ENCODE data around the gene CDA.
"Not testable (repeated sequence)": the region's sequence is repeated elsewhere in the genome, so short reads cannot be mapped to it uniquely, and the experiment has no call there.

CDA gene

GRCh38 chr1:20586953-20587660 is 1.8 kb upstream of the CDA start:
- DNase-seq (ENCODE audit: low read depth in 2 of 3, low spot score in 1 of 3), result no peak

DNA sequence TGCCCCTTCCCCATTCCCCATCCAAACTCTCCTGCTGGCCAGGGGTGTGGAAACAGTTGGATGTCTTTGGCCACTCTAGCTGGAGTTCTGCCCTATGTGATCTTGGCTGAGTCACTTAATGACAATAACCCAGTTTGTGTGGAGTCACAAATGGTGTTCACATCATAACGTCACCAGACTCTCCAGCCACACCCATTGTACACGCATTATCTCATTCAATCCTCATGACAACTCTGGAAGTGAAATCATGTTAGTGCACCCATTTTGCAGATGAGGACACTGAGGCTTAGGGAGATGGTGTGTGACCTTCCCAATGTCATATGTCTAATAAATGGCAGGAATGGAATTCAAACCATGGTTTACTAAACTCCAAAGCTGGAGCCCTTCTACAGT is 1.2 kb upstream of the CDA start:
- no peak for DNase-seq (ENCODE audit: low read depth in 2 of 3, low spot score in 1 of 3)

GRCh38 chr1:20589331-20590278 is 708 bp downstream of the CDA start:
- DNase-seq (ENCODE audit: low read depth in 2 of 3, low spot score in 1 of 3), result no peak

DNA sequence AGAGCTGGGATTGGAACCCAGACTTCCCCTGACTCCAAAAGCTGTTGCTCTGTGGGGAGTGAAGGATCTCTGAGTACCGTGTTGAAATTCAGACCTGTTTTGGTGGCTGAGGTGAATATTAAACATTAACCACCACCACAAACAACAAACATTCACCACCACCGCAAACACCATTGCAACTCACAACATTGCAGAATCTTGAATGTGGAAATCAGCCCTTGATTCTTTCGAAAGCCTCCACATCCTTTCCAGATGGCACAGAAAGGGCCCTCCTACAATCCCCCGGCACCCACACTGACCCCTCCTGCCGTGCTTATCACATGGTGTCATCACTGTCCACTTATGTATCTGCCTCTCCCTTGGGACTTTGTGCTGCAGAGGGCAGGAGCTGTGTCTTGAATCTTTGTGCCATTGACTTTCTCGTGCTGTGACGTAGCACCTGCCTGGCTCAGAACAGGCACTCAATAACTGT is 1.4 kb downstream of the CDA start:
- DNase-seq (ENCODE audit: low read depth in 2 of 3, low spot score in 1 of 3), result no peak

- DNase-seq (ENCODE audit: low read depth in 2 of 3, low spot score in 1 of 3), result no peak
Measured at GRCh38 chr1:20593756-20594155, 4.9 kb downstream of the CDA start.

DNA sequence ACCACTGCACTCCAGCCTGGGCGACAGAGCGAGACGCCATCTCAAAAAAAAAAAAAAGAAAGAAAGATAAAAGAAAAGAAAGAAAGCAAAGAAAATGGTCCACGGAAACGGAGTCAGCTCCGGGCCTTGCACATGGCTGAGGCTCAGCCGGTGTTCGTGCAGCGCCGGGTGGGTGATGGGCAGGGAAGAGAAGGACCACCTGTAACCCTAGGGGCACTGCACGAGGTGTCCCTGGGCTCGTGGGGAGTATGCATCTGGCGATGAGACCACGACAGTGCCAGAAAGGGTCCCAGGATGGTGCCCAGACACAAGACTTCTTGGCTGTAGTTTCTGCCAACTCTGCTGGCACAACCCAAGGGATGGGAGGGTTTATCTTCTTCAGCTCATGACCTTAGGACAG is 5.8 kb downstream of the CDA start:
- no peak for DNase-seq (ENCODE audit: low read depth in 2 of 3, low spot score in 1 of 3)

- DNase-seq (ENCODE audit: low read depth in 2 of 3, low spot score in 1 of 3), result no peak
Measured at GRCh38 chr1:20596106-20596505, 7.2 kb downstream of the CDA start.

GRCh38 chr1:20597650-20598049 is 8.8 kb downstream of the CDA start:
- DNase-seq (ENCODE audit: low read depth in 2 of 3, low spot score in 1 of 3), result no peak

- DNase-seq (ENCODE audit: low read depth in 2 of 3, low spot score in 1 of 3), result no peak
Measured at GRCh38 chr1:20600156-20600555, 11.3 kb downstream of the CDA start.

DNA sequence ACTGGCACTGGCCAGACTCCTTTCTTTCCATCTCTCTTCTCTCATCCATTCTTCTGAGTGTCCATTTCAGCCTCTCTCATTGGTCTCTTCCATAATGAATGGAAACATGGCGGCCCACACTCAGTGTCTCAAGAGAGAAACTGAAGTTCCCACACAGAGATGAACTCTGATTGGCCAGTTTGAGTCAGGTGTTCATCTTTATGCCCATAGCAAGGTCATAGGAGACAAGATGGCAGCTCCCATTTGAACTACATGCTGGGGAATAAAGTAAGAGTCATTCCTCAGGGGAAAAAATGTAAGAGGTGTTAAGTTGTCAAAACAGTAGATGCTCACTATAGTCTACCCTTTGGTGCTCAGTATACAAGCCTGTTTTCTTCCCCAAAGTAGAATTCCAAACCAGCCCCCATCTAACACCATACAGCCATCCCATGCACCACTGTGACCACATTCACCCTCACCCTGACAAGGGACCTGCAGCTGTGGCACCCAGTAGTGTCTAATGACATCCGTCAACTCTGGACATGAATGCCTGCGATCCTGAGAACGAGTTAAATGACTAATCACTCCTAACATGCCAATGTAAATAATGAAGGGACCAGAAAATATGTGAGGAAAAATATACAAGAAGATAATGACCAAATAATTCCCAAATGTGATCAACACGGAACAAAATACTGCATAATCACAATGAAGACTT is 12.4 kb downstream of the CDA start:
- DNase-seq (ENCODE audit: low read depth in 2 of 3, low spot score in 1 of 3), result no peak

GRCh38 chr1:20602851-20603450 is 14.1 kb downstream of the CDA start:
- DNase-seq (ENCODE audit: low read depth in 2 of 3, low spot score in 1 of 3), result no peak

DNA sequence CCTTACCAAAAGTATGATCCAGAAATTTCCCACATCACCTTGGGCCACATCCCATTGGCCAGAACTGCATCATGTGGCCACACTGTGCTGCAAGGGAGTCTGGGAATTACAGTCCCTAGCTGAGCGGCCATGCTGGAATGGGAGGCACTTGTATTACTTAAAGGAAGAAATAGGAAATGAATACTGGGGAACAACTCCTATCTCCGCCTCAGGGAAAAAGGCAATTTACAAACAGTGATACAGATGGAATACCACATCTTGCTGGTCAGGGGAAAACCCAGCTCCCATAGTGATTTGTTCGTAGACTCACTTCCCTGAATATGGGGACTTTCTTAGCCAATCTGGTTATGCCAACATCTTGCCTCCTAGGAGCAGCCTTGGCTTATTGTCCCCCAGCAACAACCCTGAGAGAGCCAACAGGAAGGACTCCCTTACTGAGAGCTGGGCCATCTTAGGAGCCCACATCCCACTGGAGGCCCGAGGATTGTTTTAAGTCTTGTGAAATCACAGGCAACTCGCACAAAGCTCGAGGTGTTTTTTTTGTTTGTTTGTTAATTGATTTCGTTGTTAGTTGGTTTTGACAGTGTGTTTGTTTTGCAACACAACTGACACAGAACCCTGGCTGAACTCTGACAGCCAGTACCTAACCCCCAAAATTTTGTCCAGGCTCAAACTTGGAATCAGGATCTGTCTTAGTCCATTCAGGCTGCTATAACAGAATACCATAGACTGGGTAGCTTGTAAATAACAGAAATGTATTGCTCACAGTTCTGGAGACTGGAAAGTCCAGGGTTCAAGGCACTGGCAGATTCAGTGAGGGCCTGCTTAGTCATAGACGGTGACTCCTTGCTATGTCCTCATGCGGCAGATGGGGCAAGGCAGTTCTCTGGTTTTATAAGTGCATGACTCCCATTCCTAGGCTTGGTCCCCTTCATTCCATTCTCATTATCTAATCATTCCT is 14.9 kb downstream of the CDA start:
- DNase-seq (ENCODE audit: low read depth in 2 of 3, low spot score in 1 of 3), result no peak

- DNase-seq (ENCODE audit: low read depth in 2 of 3, low spot score in 1 of 3), result no peak
Measured at GRCh38 chr1:20604678-20605077, 15.8 kb downstream of the CDA start.

- DNase-seq (ENCODE audit: low read depth in 2 of 3, low spot score in 1 of 3), result not testable (repeated sequence)
Measured at GRCh38 chr1:20606801-20607570, 18.1 kb downstream of the CDA start.

DNA sequence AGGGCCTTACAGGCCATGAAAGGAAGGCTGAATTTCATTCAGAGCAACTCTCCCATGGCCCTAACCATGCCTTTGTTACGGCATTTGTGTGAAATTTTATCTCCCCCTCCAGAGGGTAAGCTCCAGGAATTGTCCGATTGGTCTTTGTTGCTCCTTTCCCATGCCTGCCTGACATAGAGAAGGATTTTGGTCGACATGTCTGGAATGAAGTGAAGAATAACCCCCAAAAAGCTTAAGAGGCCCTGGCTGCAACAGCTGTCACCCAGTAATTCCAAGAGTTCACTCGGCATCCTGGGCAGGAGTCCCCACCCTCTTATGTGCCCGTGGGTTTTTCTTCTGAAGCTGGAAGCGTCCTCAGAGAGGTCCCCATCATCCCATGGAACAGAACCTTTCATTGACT is 20.6 kb downstream of the CDA start:
- no peak for DNase-seq (ENCODE audit: low read depth in 2 of 3, low spot score in 1 of 3)

- DNase-seq (ENCODE audit: low read depth in 2 of 3, low spot score in 1 of 3), result no peak
Measured at GRCh38 chr1:20610970-20611369, 22.1 kb downstream of the CDA start.

GRCh38 chr1:20611652-20612051 is 22.8 kb downstream of the CDA start:
- no peak for DNase-seq (ENCODE audit: low read depth in 2 of 3, low spot score in 1 of 3)

- DNase-seq (ENCODE audit: low read depth in 2 of 3, low spot score in 1 of 3), result no peak
Measured at GRCh38 chr1:20612221-20612746, 23.4 kb downstream of the CDA start.

DNA sequence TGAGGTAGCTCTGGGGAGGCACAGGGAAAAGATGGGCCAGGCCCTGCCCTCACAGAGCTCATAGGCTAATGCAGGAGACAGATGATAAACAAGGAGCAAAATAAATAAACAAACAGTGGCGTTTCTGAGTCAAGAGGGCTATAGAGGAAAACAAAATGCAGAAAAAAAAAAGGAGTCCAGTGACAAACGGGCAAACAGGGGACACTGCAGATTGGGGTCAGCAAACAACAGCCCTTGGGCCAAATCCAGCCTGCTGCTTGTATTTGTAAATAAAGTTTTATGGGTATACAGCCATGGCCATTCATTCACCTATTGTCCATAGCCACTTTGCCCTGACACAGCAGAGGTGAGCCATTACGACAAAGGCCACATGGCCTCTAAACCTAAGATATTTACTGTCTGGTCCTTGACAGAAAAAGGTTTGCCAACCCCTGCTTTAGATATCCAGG is 25.3 kb downstream of the CDA start:
- no peak for DNase-seq (ENCODE audit: low read depth in 2 of 3, low spot score in 1 of 3)
